HCT116 (cell line): Measurements from ENCODE around the gene BSND. TPM values are rescaled to one million over a fixed set of nuclear protein-coding genes. Genes with fewer than 3 reads are reported as not detected.

Source experiments
- ATAC-seq: fragments of 200-7000 bp; cut with Tn5 transposase; 2 replicates; pipeline ENCODE4 v1.9.1; 2020; ENCODE audit warnings: mild to moderate bottlenecking, moderate library complexity
- BruUV-seq: library from RNA; stranded (reverse); fragments of 400-500 nt; replicated peaks from 2 replicates; lab custom pipeline; 2021; lab: Mats Ljungman, UMichigan
- CTCF ChIA-PET: fragments of 300-600 bp; sonication (Branson Sonifier 250); formaldehyde crosslinking; loops from one replicate; lab custom pipeline; 2021; ENCODE audit warnings: antibody characterized with exemption; lab: Charles Lee
- POLR2A ChIA-PET: fragments of 300-600, 350-600 bp; sonication (Branson Sonifier 250); formaldehyde crosslinking; loops from one replicate; lab custom pipeline; 2021; ENCODE audit warnings: antibody characterized with exemption; lab: Charles Lee
- RAD21 ChIA-PET, 2 experiments: fragments of 300-600 bp; sonication (Branson Sonifier 250); formaldehyde crosslinking; loops; one replicate each; lab custom pipeline; 2023; ENCODE audit warnings: low total read pairs in 2 of 2; ENCODE audit not compliant: uncharacterized antibody in 2 of 2, unreplicated experiment in 2 of 2, low non-redundant PET in 1 of 2; lab: Charles Lee
- DNase-seq: peaks from one replicate; pipeline ENCODE4 v3.0.0-alpha.2; 2010; ENCODE audit warnings: low read depth, low spot score
- H2AFZ ChIP-seq: fragments of 200-600 bp; shearing (Covaris generic), sonication (generic); 2 replicates; pipeline ENCODE4 v1.6.1; 2017; ENCODE audit warnings: low read depth, mixed run types, mixed read lengths, antibody characterized with exemption, low read length; ENCODE audit not compliant: poor library complexity, severe bottlenecking
- H3K27ac ChIP-seq: 2 replicates; pipeline ENCODE4 v1.5.1; 2012; ENCODE audit warnings: low read depth, low read length
- H3K27me3 ChIP-seq: fragments of 200-600 bp; sonication (generic); 2 replicates; pipeline ENCODE4 v1.6.1; 2016; ENCODE audit warnings: mixed run types, low read length, mixed read lengths; ENCODE audit not compliant: insufficient read depth
- H3K36me3 ChIP-seq, 2 experiments: fragments of 200-500 bp in 1 of 2; fragments of 200-600 bp in 1 of 2; sonication (Bioruptor generic) in 1 of 2; sonication (generic) in 1 of 2; 2 replicates each; pipeline versions ENCODE4 v1.5.1 to v1.6.1; 2014 to 2016; ENCODE audit warnings: low read length in 2 of 2, inconsistent platforms in 1 of 2, mixed read lengths in 1 of 2, mixed run types in 1 of 2; ENCODE audit not compliant: insufficient read depth in 2 of 2, control insufficient read depth in 1 of 2
- H3K4me1 ChIP-seq, 2 experiments: fragments of 200-600 bp in 1 of 2; sonication (generic) in 1 of 2; 2 replicates each; pipeline versions ENCODE4 v1.5.1 to v1.6.1; 2012 to 2017; ENCODE audit warnings: low read length in 2 of 2, inconsistent platforms in 1 of 2, mild to moderate bottlenecking in 1 of 2, mixed read lengths in 1 of 2, mixed run types in 1 of 2, moderate library complexity in 1 of 2; ENCODE audit not compliant: insufficient read depth in 2 of 2, control insufficient read depth in 1 of 2
- H3K4me2 ChIP-seq: fragments of 200-600 bp; sonication (generic); 2 replicates; pipeline ENCODE4 v1.6.1; 2017; ENCODE audit warnings: mixed run types, low read length, mixed read lengths
- H3K4me3 ChIP-seq, 2 experiments: fragments of 200-600 bp in 1 of 2; sonication (generic) in 1 of 2; replicated peaks in 1 of 2; 2 replicates each; pipeline ENCODE4 v1.5.1; 2011 to 2016; ENCODE audit warnings: low read length in 2 of 2, control low read depth in 1 of 2, low read depth in 1 of 2, mild to moderate bottlenecking in 1 of 2, mixed read lengths in 1 of 2, mixed run types in 1 of 2
- H3K79me2 ChIP-seq: fragments of 200-600 bp; sonication (generic); 2 replicates; pipeline ENCODE4 v1.6.1; 2017; ENCODE audit warnings: mild to moderate bottlenecking, mixed run types, low read length, moderate library complexity, mixed read lengths; ENCODE audit not compliant: insufficient read depth
- H3K9ac ChIP-seq: fragments of 200-600 bp; sonication (generic); 2 replicates; pipeline ENCODE4 v1.6.1; 2016; ENCODE audit warnings: low read length, mixed read lengths
- H3K9me2 ChIP-seq: fragments of 200-600 bp; sonication (generic), shearing (Covaris generic); 2 replicates; pipeline ENCODE4 v1.6.1; 2017; ENCODE audit warnings: mixed run types, mild to moderate bottlenecking, moderate library complexity; ENCODE audit not compliant: insufficient read depth
- H3K9me3 ChIP-seq, 2 experiments: fragments of 200-500 bp in 1 of 2; fragments of 200-600 bp in 1 of 2; sonication (Bioruptor generic) in 1 of 2; sonication (generic) in 1 of 2; 2 replicates each; pipeline ENCODE4 v1.6.1; 2014 to 2017; ENCODE audit warnings: low read length in 2 of 2, mixed read lengths in 2 of 2, inconsistent platforms in 1 of 2, low read depth in 1 of 2, mild to moderate bottlenecking in 1 of 2, mixed run types in 1 of 2, moderate library complexity in 1 of 2; ENCODE audit not compliant: control insufficient read depth in 1 of 2, insufficient read depth in 1 of 2
- H4K20me1 ChIP-seq: fragments of 200-600 bp; sonication (generic), shearing (Covaris generic); 2 replicates; pipeline ENCODE4 v1.6.1; 2017; ENCODE audit warnings: mixed run types, mild to moderate bottlenecking, moderate library complexity; ENCODE audit not compliant: insufficient read depth
- CBX3 ChIP-seq: IDR thresholded peaks from 2 replicates; pipeline ENCODE4 v1.6.1; 2012; ENCODE audit warnings: low read depth
- CEBPB ChIP-seq: IDR thresholded peaks from 2 replicates; pipeline ENCODE4 v1.6.1; 2012; ENCODE audit warnings: low read depth
- ELF1 ChIP-seq: IDR thresholded peaks from 2 replicates; pipeline ENCODE4 v1.6.1; 2012; ENCODE audit warnings: low read depth, borderline replicate concordance
- EZH2 ChIP-seq: fragments of 200-600 bp; sonication (generic); IDR thresholded peaks from 2 replicates; pipeline ENCODE4 v1.6.1; 2017; ENCODE audit warnings: antibody characterized with exemption, mixed run types
- EZH2phosphoT487 ChIP-seq: fragments of 200-600 bp; IDR thresholded peaks from 2 replicates; pipeline ENCODE4 v1.6.1; 2018; ENCODE audit warnings: antibody characterized with exemption, borderline replicate concordance
- FOSL1 ChIP-seq: IDR thresholded peaks from 2 replicates; pipeline ENCODE4 v1.6.1; 2012; ENCODE audit warnings: low read depth
- JUND ChIP-seq: IDR thresholded peaks from 2 replicates; pipeline ENCODE4 v1.6.1; 2012
- POLR2A ChIP-seq: IDR thresholded peaks from 2 replicates; pipeline ENCODE4 v1.7.0; 2011; ENCODE audit warnings: borderline replicate concordance; ENCODE audit not compliant: insufficient read depth, insufficient read length; ENCODE audit errors: extremely low read depth
- POLR2AphosphoS5 ChIP-seq: IDR thresholded peaks from 2 replicates; pipeline ENCODE4 v1.6.1; 2011; ENCODE audit warnings: mild to moderate bottlenecking, low read depth, low read length, moderate library complexity
- RAD21 ChIP-seq: IDR thresholded peaks from 2 replicates; pipeline ENCODE4 v1.6.1; 2012; ENCODE audit warnings: low read depth, mild to moderate bottlenecking
- REST ChIP-seq: IDR thresholded peaks from 2 replicates; pipeline ENCODE4 v1.6.1; 2012; ENCODE audit warnings: low read depth
- SP1 ChIP-seq: IDR thresholded peaks from 2 replicates; pipeline ENCODE4 v1.6.1; 2012; ENCODE audit warnings: low read depth
- SRF ChIP-seq: IDR thresholded peaks from 2 replicates; pipeline ENCODE4 v1.6.1; 2012; ENCODE audit warnings: low read depth
- TCF7L2 ChIP-seq: IDR thresholded peaks from 2 replicates; pipeline ENCODE4 v1.7.0; 2011; ENCODE audit warnings: borderline replicate concordance, inconsistent platforms; ENCODE audit not compliant: insufficient read depth, insufficient read length; ENCODE audit errors: extremely low read depth
- YY1 ChIP-seq: IDR thresholded peaks from 2 replicates; pipeline ENCODE4 v1.6.1; 2011; ENCODE audit warnings: low read length, low read depth, moderate library complexity, mild to moderate bottlenecking; ENCODE audit not compliant: insufficient replicate concordance; ENCODE audit errors: extremely low read depth
- ZFX ChIP-seq: fragments of 450-650 bp; IDR thresholded peaks from 2 replicates; pipeline ENCODE4 v1.6.1; 2017
- ZNF274 ChIP-seq: fragments of 200-500 bp; sonication (Bioruptor generic); IDR thresholded peaks from 2 replicates; pipeline ENCODE4 v1.6.1; 2014; ENCODE audit warnings: mild to moderate bottlenecking, low read depth, low read length, inconsistent platforms
- intact Hi-C: fragments of 100-400 bp; cut with micrococcal nuclease; formaldehyde crosslinking; loops from 2 replicates; pipeline ENCODE4 v1.10.0; 2022
- total RNA-seq: library from RNA; stranded (reverse); gene quantifications from one replicate; pipeline ENCODE4 v1.2.1, GENCODE V29; 2021; ENCODE audit not compliant: unreplicated experiment
- TF ChIP-seq, protein P1 (sequence below), 3 experiments: fragments of 200-600 bp in 1 of 3; sonication (generic) in 1 of 3; IDR thresholded peaks in 2 of 3; conservative IDR thresholded peaks in 1 of 3; 2 replicates each; pipeline ENCODE4 v1.5.1; 2012 to 2017; ENCODE audit warnings: low read depth in 2 of 3, low read length in 2 of 3, antibody characterized with exemption in 1 of 3, borderline replicate concordance in 1 of 3, control low read depth in 1 of 3, mild to moderate bottlenecking in 1 of 3, mixed read lengths in 1 of 3, mixed run types in 1 of 3, moderate library complexity in 1 of 3; ENCODE audit not compliant: insufficient read depth in 1 of 3
- TF ChIP-seq, protein P2 (sequence below): IDR thresholded peaks from 2 replicates; pipeline ENCODE4 v1.6.1; 2012
- TF ChIP-seq, protein P3 (sequence below): IDR thresholded peaks from 2 replicates; pipeline ENCODE4 v1.6.1; 2012

Gene BSND
- total RNA-seq, 1 experiment from 2014 or later = not detected

GRCh38 chr1:55051169-55051568 is 52.4 kb downstream of the BSND start:
- POLR2A ChIA-PET = no interaction called here
- Histone ChIP-seq H3K27ac (no peak overlapping the region), H3K4me1 (no peaks in the 10 kb centered on the region), H2AFZ (no peak overlapping the region), H3K27me3 (no peaks in the 10 kb centered on the region), H3K9ac (no peak overlapping the region), H3K36me3 (0 out of 4 replicates have a peak, but pooled peaks cover 0 to 3% of the 10 kb centered on the region in 2 experiments), H3K79me2 (no peaks in the 10 kb centered on the region), H3K9me2 (no peaks in the 10 kb centered on the region), H4K20me1 (no peaks in the 10 kb centered on the region), H3K4me2 (no peak overlapping the region), H3K9me3 (no peaks in the 10 kb centered on the region), H3K4me3 (no peak overlapping the region)
- TF ChIP-seq EZH2phosphoT487 (no peak), ZFX (no peak), ZNF274 (no peak), JUND (no peak), CEBPB (no peak), ELF1 (no peak), POLR2A (no peak), REST (no peak), SRF (no peak), EZH2 (no peak), POLR2AphosphoS5 (no peak), SP1 (no peak), RAD21 (no peak), TCF7L2 (no peak), FOSL1 (no peak), CBX3 (no peak), YY1 (no peak)
- TF ChIP-seq, protein P1, sequence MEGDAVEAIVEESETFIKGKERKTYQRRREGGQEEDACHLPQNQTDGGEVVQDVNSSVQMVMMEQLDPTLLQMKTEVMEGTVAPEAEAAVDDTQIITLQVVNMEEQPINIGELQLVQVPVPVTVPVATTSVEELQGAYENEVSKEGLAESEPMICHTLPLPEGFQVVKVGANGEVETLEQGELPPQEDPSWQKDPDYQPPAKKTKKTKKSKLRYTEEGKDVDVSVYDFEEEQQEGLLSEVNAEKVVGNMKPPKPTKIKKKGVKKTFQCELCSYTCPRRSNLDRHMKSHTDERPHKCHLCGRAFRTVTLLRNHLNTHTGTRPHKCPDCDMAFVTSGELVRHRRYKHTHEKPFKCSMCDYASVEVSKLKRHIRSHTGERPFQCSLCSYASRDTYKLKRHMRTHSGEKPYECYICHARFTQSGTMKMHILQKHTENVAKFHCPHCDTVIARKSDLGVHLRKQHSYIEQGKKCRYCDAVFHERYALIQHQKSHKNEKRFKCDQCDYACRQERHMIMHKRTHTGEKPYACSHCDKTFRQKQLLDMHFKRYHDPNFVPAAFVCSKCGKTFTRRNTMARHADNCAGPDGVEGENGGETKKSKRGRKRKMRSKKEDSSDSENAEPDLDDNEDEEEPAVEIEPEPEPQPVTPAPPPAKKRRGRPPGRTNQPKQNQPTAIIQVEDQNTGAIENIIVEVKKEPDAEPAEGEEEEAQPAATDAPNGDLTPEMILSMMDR (IDR thresholded peaks at IDR 0.05 in 2 of 3, conservative IDR thresholded peaks at IDR 0.05 in 1 of 3; ENCODE audit: borderline replicate concordance in 1 of 3, insufficient read depth in 1 of 3, low read depth in 2 of 3, low read length in 2 of 3) = no peak
- TF ChIP-seq, protein P2, sequence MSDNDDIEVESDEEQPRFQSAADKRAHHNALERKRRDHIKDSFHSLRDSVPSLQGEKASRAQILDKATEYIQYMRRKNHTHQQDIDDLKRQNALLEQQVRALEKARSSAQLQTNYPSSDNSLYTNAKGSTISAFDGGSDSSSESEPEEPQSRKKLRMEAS = no peak
- TF ChIP-seq, protein P3, sequence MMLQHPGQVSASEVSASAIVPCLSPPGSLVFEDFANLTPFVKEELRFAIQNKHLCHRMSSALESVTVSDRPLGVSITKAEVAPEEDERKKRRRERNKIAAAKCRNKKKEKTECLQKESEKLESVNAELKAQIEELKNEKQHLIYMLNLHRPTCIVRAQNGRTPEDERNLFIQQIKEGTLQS = no peak
- CTCF ChIA-PET = no interaction called here
- no TSS peak for BruUV-seq
- DNase-seq (no peak), ATAC-seq (no peak)
- RAD21 ChIA-PET = no interaction called here
- intact Hi-C loops = no loop called here
